GM12874 (cell line): ENCODE data around the gene DEPP1.

ENCODE experiments used
- TF ChIP-seq, protein P1 (sequence below): IDR thresholded peaks from 2 replicates; pipeline ENCODE4 v1.5.1; 2011; ENCODE audit warnings: low read depth, mild to moderate bottlenecking, control low read depth, low read length, moderate library complexity; ENCODE audit not compliant: insufficient read depth

DEPP1 gene

GRCh38 chr10:44966129-44966815, 12.3 kb downstream of the DEPP1 start:
- TF ChIP-seq, protein P1, sequence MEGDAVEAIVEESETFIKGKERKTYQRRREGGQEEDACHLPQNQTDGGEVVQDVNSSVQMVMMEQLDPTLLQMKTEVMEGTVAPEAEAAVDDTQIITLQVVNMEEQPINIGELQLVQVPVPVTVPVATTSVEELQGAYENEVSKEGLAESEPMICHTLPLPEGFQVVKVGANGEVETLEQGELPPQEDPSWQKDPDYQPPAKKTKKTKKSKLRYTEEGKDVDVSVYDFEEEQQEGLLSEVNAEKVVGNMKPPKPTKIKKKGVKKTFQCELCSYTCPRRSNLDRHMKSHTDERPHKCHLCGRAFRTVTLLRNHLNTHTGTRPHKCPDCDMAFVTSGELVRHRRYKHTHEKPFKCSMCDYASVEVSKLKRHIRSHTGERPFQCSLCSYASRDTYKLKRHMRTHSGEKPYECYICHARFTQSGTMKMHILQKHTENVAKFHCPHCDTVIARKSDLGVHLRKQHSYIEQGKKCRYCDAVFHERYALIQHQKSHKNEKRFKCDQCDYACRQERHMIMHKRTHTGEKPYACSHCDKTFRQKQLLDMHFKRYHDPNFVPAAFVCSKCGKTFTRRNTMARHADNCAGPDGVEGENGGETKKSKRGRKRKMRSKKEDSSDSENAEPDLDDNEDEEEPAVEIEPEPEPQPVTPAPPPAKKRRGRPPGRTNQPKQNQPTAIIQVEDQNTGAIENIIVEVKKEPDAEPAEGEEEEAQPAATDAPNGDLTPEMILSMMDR, result no peak

GRCh38 chr10:44965651-44966097, 12.9 kb downstream of the DEPP1 start:
- TF ChIP-seq, protein P1, result 0 out of 2 replicates have a peak, but pooled peaks have one; percentile 11

GRCh38 chr10:44965104-44965503, 13.5 kb downstream of the DEPP1 start:
- TF ChIP-seq, protein P1, result no peak

DNA sequence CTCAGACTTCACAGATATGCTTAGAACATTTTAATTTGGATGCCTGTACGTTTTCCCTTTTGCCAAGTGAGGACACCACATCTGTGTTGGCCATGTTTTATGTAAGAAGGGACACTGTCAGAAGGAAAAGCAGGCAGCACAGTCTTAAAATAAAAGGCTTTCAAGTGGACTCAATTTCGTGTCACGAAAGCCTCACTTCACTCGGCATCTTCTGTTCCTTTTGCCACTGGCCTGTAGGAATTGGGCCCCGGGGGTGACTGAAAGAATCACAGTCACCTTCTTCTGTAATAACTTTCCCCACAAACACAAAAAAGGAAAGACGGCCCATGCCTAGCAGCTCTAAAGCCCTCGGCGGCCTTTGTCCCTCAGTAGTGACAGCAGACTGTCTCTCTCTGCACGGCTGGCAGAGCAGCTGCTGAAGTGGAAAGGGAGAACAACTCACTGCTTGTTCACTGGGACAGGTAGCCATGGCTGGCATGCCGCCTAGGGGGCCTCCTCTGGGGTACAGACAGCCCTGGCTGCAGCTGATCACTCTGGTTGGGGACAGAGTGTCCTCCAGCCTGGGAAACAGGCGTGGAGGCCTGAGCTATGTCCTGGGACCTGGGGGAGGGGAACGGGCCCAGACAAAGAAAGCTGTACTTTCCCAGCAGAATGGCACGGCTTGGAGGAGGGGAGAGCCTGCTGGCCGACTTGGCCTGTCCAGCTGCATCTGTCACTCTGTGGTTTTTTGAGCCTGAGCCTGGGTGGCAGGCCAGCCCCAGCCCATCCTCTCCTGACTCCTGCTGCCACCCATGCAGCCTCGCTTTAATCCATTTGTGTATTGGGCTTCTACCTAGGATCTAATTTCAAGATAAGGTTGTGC, 14.6 kb downstream of the DEPP1 start:
- TF ChIP-seq, protein P1, result no peak

DNA sequence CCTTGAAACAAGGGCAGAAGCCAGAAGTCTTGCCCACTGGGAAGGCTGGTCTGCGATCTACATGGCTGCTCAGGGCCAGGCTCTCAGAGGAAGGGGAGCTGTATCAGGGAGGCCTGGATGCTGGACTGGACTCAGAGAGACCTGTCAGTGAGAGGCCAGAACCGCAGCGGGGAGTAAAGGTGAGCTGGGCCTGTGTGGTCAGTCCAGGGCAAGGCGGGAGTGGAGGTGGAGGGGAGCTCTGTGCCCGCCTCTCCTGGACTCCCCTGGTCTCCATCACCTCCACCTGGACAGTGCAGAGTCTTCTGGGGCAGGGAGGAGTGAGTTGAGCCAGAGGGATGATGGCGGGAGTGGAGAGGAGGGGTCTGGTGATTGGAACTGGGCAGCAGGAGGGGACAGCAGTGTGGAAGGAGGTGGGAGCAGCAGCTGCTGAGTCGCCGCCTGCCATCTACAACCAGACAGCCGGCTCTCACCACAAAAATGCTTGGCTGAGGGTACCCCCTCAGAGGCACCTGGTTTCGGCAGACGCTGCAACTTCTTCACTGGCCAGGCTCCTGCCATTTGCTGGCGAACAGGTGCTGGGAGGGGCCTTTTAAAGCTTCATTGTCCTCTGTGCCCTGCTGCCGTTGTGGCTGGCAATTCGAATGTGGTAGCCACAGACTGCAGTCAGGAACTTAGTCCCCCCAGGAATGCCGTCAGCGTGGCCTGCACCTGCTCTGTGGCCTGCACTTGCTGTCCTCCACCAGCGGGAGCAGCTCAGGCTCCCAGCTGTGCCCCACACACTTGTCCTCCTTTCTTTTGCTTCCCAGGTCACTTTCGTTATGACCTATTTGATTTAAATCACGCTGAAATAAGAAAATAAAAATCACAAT, 15.5 kb downstream of the DEPP1 start:
- TF ChIP-seq, protein P1, result peak; percentile 40; the same call in 1 of the 2 replicates

- TF ChIP-seq, protein P1, result no peak
Measured at GRCh38 chr10:44961931-44962750, 16.5 kb downstream of the DEPP1 start.
